Measurements from ENCODE around the gene AMOTL1. TPM values are rescaled to one million over a fixed set of nuclear protein-coding genes. Genes with fewer than 3 reads are reported as not detected.

The AMOTL1 gene
- total and polyA plus RNA-seq, 4 donors, result 7.4 to 68.5 (median 27.3) TPM

GRCh38 chr11:94853836-94854235 lies 85.7 kb downstream of the AMOTL1 start:
- H3K27me3 ChIP-seq (ENCODE audit: control insufficient read depth in 3 of 3, insufficient read depth in 3 of 3, low read length in 2 of 3), result no peaks in the 10 kb centered on the region
- no peak overlapping the region for H3K9ac ChIP-seq (ENCODE audit: insufficient read depth in 1 of 2, low read length in 2 of 2)
- TF ChIP-seq CTCF (IDR thresholded peaks at IDR 0.05; ENCODE audit: control extremely low read depth, extremely low read depth), result no peak
- H3K9me3 ChIP-seq (ENCODE audit: control insufficient read depth in 4 of 4, insufficient read depth in 3 of 4, low read length in 3 of 4), result no peaks in the 10 kb centered on the region
- peaks cover 0 to 4% (median 0%) of the 10 kb centered on the region in 5 donors for H3K4me1 ChIP-seq (ENCODE audit: control insufficient read depth in 5 of 5, insufficient read depth in 5 of 5, low read length in 5 of 5)
- H3K27ac ChIP-seq (ENCODE audit: low read depth in 1 of 2, low read length in 1 of 2), result no peak overlapping the region
- peaks cover 4 to 61% (median 39%) of the 10 kb centered on the region in 4 donors for H3K36me3 ChIP-seq (ENCODE audit: control insufficient read depth in 4 of 4, insufficient read depth in 4 of 4, low read length in 4 of 4)
- ATAC-seq (ENCODE audit: insufficient read depth, low FRiP score), result no peak
- WGBS, 2 donors, result 96 to 98% methylated on average over 5 of the region's 5 CpGs
- no peak overlapping the region for H3K4me3 ChIP-seq
- no peak for DNase-seq

GRCh38 chr11:94854770-94855633 lies 86.8 kb downstream of the AMOTL1 start:
- H3K36me3 ChIP-seq (ENCODE audit: control insufficient read depth in 4 of 4, insufficient read depth in 4 of 4, low read length in 4 of 4), result peaks cover 7 to 70% (median 43%) of the 10 kb centered on the region in 4 donors
- H3K4me3 ChIP-seq, result no peak overlapping the region
- no peak for TF ChIP-seq CTCF (IDR thresholded peaks at IDR 0.05; ENCODE audit: control extremely low read depth, extremely low read depth)
- H3K9me3 ChIP-seq (ENCODE audit: control insufficient read depth in 4 of 4, insufficient read depth in 3 of 4, low read length in 3 of 4), result no peaks in the 10 kb centered on the region
- no peaks in the 10 kb centered on the region for H3K27me3 ChIP-seq (ENCODE audit: control insufficient read depth in 3 of 3, insufficient read depth in 3 of 3, low read length in 2 of 3)
- peak overlapping the region in 1 of 2 donors; percentile 64 for H3K27ac ChIP-seq (ENCODE audit: low read depth in 1 of 2, low read length in 1 of 2)
- 78 to 90% methylated on average over 8 of the region's 8 CpGs for WGBS, 2 donors
- peaks cover 0 to 4% (median 0%) of the 10 kb centered on the region in 5 donors for H3K4me1 ChIP-seq (ENCODE audit: control insufficient read depth in 5 of 5, insufficient read depth in 5 of 5, low read length in 5 of 5)
- DNase-seq, result peak in 1 of 3 donors; percentile 33
- peak; percentile 78 for ATAC-seq (ENCODE audit: insufficient read depth, low FRiP score)
- no peak overlapping the region for H3K9ac ChIP-seq (ENCODE audit: insufficient read depth in 1 of 2, low read length in 2 of 2)

GRCh38 chr11:94855666-94856065 lies 87.5 kb downstream of the AMOTL1 start:
- Histone ChIP-seq H3K9me3 (ENCODE audit: control insufficient read depth in 4 of 4, insufficient read depth in 3 of 4, low read length in 3 of 4) (no peaks in the 10 kb centered on the region), H3K4me1 (ENCODE audit: control insufficient read depth in 5 of 5, insufficient read depth in 5 of 5, low read length in 5 of 5) (peaks cover 0 to 4% (median 0%) of the 10 kb centered on the region in 5 donors), H3K36me3 (ENCODE audit: control insufficient read depth in 4 of 4, insufficient read depth in 4 of 4, low read length in 4 of 4) (peaks cover 7 to 70% (median 43%) of the 10 kb centered on the region in 4 donors), H3K27ac (ENCODE audit: low read depth in 1 of 2, low read length in 1 of 2) (no peak overlapping the region), H3K27me3 (ENCODE audit: control insufficient read depth in 3 of 3, insufficient read depth in 3 of 3, low read length in 2 of 3) (no peaks in the 10 kb centered on the region), H3K9ac (ENCODE audit: insufficient read depth in 1 of 2, low read length in 2 of 2) (no peak overlapping the region), H3K4me3 (no peak overlapping the region)
- no peak for ATAC-seq (ENCODE audit: insufficient read depth, low FRiP score)
- TF ChIP-seq CTCF (IDR thresholded peaks at IDR 0.05; ENCODE audit: control extremely low read depth, extremely low read depth), result no peak
- no peak for DNase-seq
- 80 to 94% methylated on average over 5 of the region's 5 CpGs for WGBS, 2 donors
